HepG2 (cell line): ENCODE data around the gene MYLK. TPM values are rescaled to one million over a fixed set of nuclear protein-coding genes. Genes with fewer than 3 reads are reported as not detected.

Source experiments
- JUNB ChIP-seq: sonication (generic); formaldehyde crosslinking; IDR thresholded peaks from 2 replicates; pipeline ENCODE4 v1.8.0; 2022; ENCODE audit warnings: missing genetic modification reagents, mild to moderate bottlenecking, borderline replicate concordance
- MAX ChIP-seq: IDR thresholded peaks from 2 replicates; pipeline ENCODE4 v1.6.1; 2012; ENCODE audit warnings: inconsistent platforms
- MEIS1 ChIP-seq: sonication (generic); formaldehyde crosslinking; IDR thresholded peaks from 2 replicates; pipeline ENCODE4 v1.9.0; 2021; ENCODE audit warnings: mild to moderate bottlenecking, missing genetic modification reagents, moderate library complexity, borderline replicate concordance
- MXI1 ChIP-seq: IDR thresholded peaks from 3 replicates; pipeline ENCODE4 v1.6.1; 2012; ENCODE audit warnings: low read depth, low read length, inconsistent platforms, borderline replicate concordance
- PHF20 ChIP-seq: sonication (generic); formaldehyde crosslinking; IDR thresholded peaks from 2 replicates; pipeline ENCODE4 v1.5.0; 2020; ENCODE audit warnings: mild to moderate bottlenecking, missing genetic modification reagents
- PITX1 ChIP-seq: sonication (generic); formaldehyde crosslinking; IDR thresholded peaks from 2 replicates; pipeline ENCODE4 v1.5.1; 2020; ENCODE audit warnings: mild to moderate bottlenecking, missing genetic modification reagents
- RBM39 ChIP-seq: fragments of 200-400 bp; formaldehyde crosslinking; IDR thresholded peaks from one replicate; pipeline ENCODE4 v1.6.1; 2018; ENCODE audit warnings: antibody characterized with exemption, mild to moderate bottlenecking, low read depth, low read length; ENCODE audit not compliant: poor library complexity, severe bottlenecking
- SMARCC2 ChIP-seq: fragments of 450-650 bp; IDR thresholded peaks from 2 replicates; pipeline ENCODE4 v1.6.1; 2017; ENCODE audit warnings: antibody characterized with exemption, mild to moderate bottlenecking
- TGIF2 ChIP-seq: IDR thresholded peaks from 2 replicates; pipeline ENCODE4 v1.6.1; 2016; ENCODE audit warnings: control low read depth, missing compliant biosample characterization
- THAP11 ChIP-seq: IDR thresholded peaks from 2 replicates; pipeline ENCODE4 v1.6.1; 2016; ENCODE audit warnings: missing biosample characterization, missing genetic modification reagents
- TRIM24 ChIP-seq: sonication (generic); formaldehyde crosslinking; IDR thresholded peaks from 2 replicates; pipeline ENCODE4 v1.8.0; 2022; ENCODE audit warnings: mild to moderate bottlenecking, missing genetic modification reagents
- ZBTB42 ChIP-seq: sonication (generic); formaldehyde crosslinking; IDR thresholded peaks from 2 replicates; pipeline ENCODE4 v1.5.0; 2020; ENCODE audit warnings: mild to moderate bottlenecking, missing genetic modification reagents
- ZNF383 ChIP-seq: sonication (generic); formaldehyde crosslinking; IDR thresholded peaks from 2 replicates; pipeline ENCODE4 v1.4.0; 2020; ENCODE audit warnings: missing genetic modification reagents, mild to moderate bottlenecking, borderline replicate concordance
- ZNF556 ChIP-seq: sonication (generic); formaldehyde crosslinking; IDR thresholded peaks from 2 replicates; pipeline ENCODE4 v1.4.0; 2020; ENCODE audit warnings: mild to moderate bottlenecking, missing genetic modification reagents, borderline replicate concordance
- ZNF562 ChIP-seq: sonication (generic); formaldehyde crosslinking; IDR thresholded peaks from 2 replicates; pipeline ENCODE4 v1.8.0; 2022; ENCODE audit warnings: missing genetic modification reagents, borderline replicate concordance
- ZNF589 ChIP-seq: sonication (generic); formaldehyde crosslinking; conservative IDR thresholded peaks from 2 replicates; pipeline ENCODE4 v1.8.0; 2022; ENCODE audit warnings: mild to moderate bottlenecking, moderate library complexity, missing genetic modification reagents
- ZNF629 ChIP-seq: sonication (generic); formaldehyde crosslinking; conservative IDR thresholded peaks from 2 replicates; pipeline ENCODE4 v1.5.0; 2020; ENCODE audit warnings: missing genetic modification reagents
- ZNF674 ChIP-seq: sonication (generic); formaldehyde crosslinking; IDR thresholded peaks from 2 replicates; pipeline ENCODE4 v1.5.0; 2020; ENCODE audit warnings: low read depth, mild to moderate bottlenecking, missing genetic modification reagents
- ZNF709 ChIP-seq: sonication (generic); formaldehyde crosslinking; IDR thresholded peaks from 2 replicates; pipeline ENCODE4 v1.5.0; 2020; ENCODE audit warnings: mild to moderate bottlenecking, missing genetic modification reagents
- polyA plus RNA-seq, 8 experiments: library from polyadenylated mRNA; depleted of rRNA in 3 of 8; stranded (reverse) in 7 of 8; unstranded in 1 of 8; fragments of >200 nt; fragmentation: Illumina TruSeq in 4 of 8; extraction: Trizol in 4 of 8; gene quantifications; 2 replicates each; pipeline versions ENCODE4 v1.2.1 to v1.2.3, GENCODE V29; 2011 to 2016; ENCODE audit warnings: low read depth in 4 of 8, missing spikeins in 1 of 8, mixed read lengths in 1 of 8; ENCODE audit not compliant: insufficient read depth in 1 of 8
- total RNA-seq, 5 experiments: library from RNA; depleted of rRNA; stranded (reverse); fragments of >200 nt; fragmentation: Illumina TruSeq; extraction: Trizol; gene quantifications; 2 replicates each; pipeline ENCODE4 v1.2.3, GENCODE V29; 2016; ENCODE audit warnings: low read depth in 1 of 5
- TF ChIP-seq, protein P1 (sequence below): sonication (generic); formaldehyde crosslinking; IDR thresholded peaks from 2 replicates; pipeline ENCODE4 v1.4.0; 2020; ENCODE audit warnings: missing genetic modification reagents, borderline replicate concordance
- TF ChIP-seq, protein P2 (sequence below): sonication (generic); formaldehyde crosslinking; IDR thresholded peaks from 2 replicates; pipeline ENCODE4 v1.8.1; 2022; ENCODE audit warnings: mild to moderate bottlenecking, missing genetic modification reagents
- TF ChIP-seq, protein P3 (sequence below), 2 experiments: sonication (generic) in 1 of 2; formaldehyde crosslinking in 1 of 2; IDR thresholded peaks; 2 replicates each; pipeline versions ENCODE4 v1.5.1 to v1.6.1; 2011 to 2020; ENCODE audit warnings: borderline replicate concordance in 1 of 2, low read depth in 1 of 2, low read length in 1 of 2, mild to moderate bottlenecking in 1 of 2, missing genetic modification reagents in 1 of 2, moderate library complexity in 1 of 2

Gene MYLK
- total and polyA plus RNA-seq, 2 of the 13 experiments (the other 11 are each of a cell fraction or from before 2014, with no cell fraction given): 10.6 to 34.9 TPM

GRCh38 chr3:123799544-123800361, 84.4 kb downstream of the MYLK start (continued):
- TF ChIP-seq, protein P1, sequence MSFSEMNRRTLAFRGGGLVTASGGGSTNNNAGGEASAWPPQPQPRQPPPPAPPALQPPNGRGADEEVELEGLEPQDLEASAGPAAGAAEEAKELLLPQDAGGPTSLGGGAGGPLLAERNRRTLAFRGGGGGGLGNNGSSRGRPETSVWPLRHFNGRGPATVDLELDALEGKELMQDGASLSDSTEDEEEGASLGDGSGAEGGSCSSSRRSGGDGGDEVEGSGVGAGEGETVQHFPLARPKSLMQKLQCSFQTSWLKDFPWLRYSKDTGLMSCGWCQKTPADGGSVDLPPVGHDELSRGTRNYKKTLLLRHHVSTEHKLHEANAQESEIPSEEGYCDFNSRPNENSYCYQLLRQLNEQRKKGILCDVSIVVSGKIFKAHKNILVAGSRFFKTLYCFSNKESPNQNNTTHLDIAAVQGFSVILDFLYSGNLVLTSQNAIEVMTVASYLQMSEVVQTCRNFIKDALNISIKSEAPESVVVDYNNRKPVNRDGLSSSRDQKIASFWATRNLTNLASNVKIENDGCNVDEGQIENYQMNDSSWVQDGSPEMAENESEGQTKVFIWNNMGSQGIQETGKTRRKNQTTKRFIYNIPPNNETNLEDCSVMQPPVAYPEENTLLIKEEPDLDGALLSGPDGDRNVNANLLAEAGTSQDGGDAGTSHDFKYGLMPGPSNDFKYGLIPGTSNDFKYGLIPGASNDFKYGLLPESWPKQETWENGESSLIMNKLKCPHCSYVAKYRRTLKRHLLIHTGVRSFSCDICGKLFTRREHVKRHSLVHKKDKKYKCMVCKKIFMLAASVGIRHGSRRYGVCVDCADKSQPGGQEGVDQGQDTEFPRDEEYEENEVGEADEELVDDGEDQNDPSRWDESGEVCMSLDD (CRISPR knock-in tag): no peak
- peak; percentile 53; the same call in 1 of the 2 replicates for TF ChIP-seq ZNF556 (CRISPR knock-in tag)
- peak; percentile 77 for TF ChIP-seq RBM39
- TF ChIP-seq SMARCC2: no peak
- peak; percentile 79 for TF ChIP-seq MAX
- no peak for TF ChIP-seq JUNB
- TF ChIP-seq TGIF2 (CRISPR knock-in tag): peak; percentile 82; the same call in 1 of the 2 replicates
- TF ChIP-seq MEIS1: peak; percentile 59; the same call in 1 of the 2 replicates
- no peak for TF ChIP-seq ZNF562
- TF ChIP-seq ZNF674 (CRISPR knock-in tag): no peak
- TF ChIP-seq, protein P2, sequence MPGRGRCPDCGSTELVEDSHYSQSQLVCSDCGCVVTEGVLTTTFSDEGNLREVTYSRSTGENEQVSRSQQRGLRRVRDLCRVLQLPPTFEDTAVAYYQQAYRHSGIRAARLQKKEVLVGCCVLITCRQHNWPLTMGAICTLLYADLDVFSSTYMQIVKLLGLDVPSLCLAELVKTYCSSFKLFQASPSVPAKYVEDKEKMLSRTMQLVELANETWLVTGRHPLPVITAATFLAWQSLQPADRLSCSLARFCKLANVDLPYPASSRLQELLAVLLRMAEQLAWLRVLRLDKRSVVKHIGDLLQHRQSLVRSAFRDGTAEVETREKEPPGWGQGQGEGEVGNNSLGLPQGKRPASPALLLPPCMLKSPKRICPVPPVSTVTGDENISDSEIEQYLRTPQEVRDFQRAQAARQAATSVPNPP (CRISPR knock-in tag): no peak
- TF ChIP-seq PHF20 (CRISPR knock-in tag): no peak
- peak; percentile 94 for TF ChIP-seq ZBTB42 (CRISPR knock-in tag)
- peak; percentile 82 for TF ChIP-seq PITX1
- peak; percentile 57; the same call in 1 of the 2 replicates for TF ChIP-seq ZNF709 (CRISPR knock-in tag)
- no peak for TF ChIP-seq ZNF383 (CRISPR knock-in tag)
- 0 out of 2 replicates have a peak, but pooled peaks have one; percentile 6 for TF ChIP-seq ZNF629 (CRISPR knock-in tag)
- peak; percentile 69; the same call in 2 of the 3 replicates for TF ChIP-seq MXI1
- TF ChIP-seq TRIM24 (CRISPR knock-in tag): no peak
- no peak for TF ChIP-seq ZNF589 (CRISPR knock-in tag)
- peak; percentile 26; the same call in 1 of the 2 replicates for TF ChIP-seq THAP11 (CRISPR knock-in tag)
- TF ChIP-seq, protein P3, sequence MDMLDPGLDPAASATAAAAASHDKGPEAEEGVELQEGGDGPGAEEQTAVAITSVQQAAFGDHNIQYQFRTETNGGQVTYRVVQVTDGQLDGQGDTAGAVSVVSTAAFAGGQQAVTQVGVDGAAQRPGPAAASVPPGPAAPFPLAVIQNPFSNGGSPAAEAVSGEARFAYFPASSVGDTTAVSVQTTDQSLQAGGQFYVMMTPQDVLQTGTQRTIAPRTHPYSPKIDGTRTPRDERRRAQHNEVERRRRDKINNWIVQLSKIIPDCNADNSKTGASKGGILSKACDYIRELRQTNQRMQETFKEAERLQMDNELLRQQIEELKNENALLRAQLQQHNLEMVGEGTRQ (IDR thresholded peaks at IDR 0.05; ENCODE audit: low read depth, low read length): no peak
- TF ChIP-seq, protein P3 (CRISPR knock-in tag; IDR thresholded peaks at IDR 0.05; ENCODE audit: borderline replicate concordance): no peak
